Renal cortex interstitium (tissue), 11 donors: ENCODE data around the gene KIF1A. TPM values are rescaled to one million over a fixed set of nuclear protein-coding genes. Genes with fewer than 3 reads are reported as not detected.

Source experiments
- DNase-seq, 11 donors: peaks; one replicate each; pipeline ENCODE4 v3.0.0-alpha.2; 2013; ENCODE audit warnings: low read depth in 9 of 11, low spot score in 4 of 11; ENCODE audit errors: extremely low read depth in 1 of 11
- polyA plus RNA-seq, 3 donors: library from polyadenylated mRNA; unstranded; fragments of 120-200 nt; gene quantifications; one replicate each; pipeline ENCODE4 v1.2.1, GENCODE V29; 2013; ENCODE audit not compliant: insufficient read length in 3 of 3

KIF1A gene
- polyA plus RNA-seq, 3 donors: 10.7 to 14.0 (median 11.4) TPM

DNA sequence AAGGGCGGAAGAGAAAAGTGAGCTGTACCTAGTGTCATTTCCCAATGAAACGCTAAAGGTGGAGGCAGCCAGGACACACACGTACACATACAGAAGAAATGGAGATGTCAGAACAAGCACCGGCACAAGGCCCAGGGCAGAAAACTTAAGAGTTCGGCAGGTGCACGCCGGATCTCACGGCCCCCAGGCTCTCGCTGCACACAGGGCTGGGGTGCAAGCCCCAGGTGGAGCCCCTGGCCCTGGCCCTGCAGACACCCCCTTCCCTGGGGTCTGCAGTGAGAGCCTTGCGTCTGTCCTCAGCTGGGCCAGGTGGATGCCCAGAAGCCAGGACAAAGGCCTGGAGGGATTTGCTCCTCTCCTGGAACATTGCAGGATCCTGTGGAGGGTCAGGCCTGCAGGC lies 91.7 kb downstream of the KIF1A start:
- no peak for DNase-seq

DNA sequence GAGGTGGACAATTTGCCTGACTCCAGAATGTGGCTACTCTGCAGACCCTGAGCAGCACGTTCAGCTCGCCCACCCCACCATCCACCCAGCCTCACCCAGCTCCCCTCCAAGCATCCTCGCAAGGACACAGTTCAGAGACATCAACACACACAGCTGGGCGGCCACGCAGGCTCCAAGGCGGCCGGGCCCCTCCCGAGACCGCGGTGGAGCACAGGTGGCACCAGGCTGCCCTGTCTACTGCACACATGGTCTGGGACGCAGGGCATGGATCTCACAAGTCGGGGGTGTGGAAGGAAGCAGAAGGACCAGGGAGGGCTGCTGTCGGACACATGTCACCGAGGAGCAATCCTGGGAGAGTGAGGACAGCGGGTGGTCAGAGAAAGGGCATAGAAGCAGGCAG lies 92.1 kb downstream of the KIF1A start:
- no peak for DNase-seq

DNA sequence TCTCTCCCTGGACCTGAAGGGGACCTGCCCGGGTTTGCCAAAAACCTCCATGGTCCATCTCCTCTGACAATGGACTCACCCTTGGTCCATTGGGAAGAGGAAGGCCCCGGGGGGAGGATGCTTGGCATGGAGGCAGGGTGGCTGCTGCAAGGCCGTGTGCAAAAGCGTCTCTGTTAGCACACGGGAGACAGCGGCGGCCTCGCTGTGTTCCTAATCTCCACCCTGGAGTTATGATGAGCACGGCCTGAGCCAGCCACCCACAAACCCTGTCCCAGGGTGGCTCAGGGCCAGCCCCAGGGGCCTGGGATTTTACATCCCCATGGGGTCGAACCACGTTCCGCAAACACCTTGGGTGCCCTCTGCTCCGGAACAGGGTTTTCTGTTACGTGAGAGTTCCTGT lies 92.6 kb downstream of the KIF1A start:
- DNase-seq: no peak

DNA sequence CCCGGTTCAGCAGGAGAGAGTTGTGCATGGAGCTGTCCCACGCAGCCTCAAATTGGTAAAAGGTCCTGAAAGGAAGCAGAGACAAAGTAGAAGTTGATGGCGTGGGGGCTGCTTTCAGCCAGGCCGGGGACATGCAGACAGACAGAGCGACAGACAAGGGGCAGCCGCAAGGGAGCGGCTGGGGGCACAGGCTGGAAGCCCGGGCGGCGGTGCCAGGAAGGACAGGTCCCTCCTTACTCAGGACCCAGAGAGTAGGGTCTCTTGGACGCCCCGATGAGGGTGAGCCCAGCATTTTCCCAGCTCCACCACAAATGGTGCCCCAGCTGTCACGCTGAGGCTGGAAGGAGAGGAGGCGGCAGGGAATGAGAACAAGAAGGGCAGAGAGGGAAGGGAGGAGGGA lies 93.1 kb downstream of the KIF1A start:
- DNase-seq: no peak

DNA sequence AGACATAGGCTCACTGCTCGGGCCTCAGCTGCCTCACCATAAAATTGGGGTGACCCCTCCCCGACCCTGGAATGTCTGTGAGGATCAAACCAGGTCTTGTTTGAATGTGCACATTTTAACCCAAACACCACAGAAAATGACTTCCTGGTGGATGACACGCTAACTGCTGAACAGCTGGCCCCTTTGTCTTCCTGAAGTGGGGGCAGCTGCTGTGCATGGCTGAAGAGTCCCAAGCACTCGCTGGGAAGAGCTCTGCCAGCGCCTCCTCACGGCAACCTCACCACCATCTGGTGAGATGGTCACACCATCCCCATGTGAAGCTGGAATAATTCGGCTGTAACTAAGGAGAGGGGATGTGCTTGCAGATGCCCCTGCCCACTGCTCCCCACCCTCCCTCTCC lies 94.3 kb downstream of the KIF1A start:
- DNase-seq: no peak

DNA sequence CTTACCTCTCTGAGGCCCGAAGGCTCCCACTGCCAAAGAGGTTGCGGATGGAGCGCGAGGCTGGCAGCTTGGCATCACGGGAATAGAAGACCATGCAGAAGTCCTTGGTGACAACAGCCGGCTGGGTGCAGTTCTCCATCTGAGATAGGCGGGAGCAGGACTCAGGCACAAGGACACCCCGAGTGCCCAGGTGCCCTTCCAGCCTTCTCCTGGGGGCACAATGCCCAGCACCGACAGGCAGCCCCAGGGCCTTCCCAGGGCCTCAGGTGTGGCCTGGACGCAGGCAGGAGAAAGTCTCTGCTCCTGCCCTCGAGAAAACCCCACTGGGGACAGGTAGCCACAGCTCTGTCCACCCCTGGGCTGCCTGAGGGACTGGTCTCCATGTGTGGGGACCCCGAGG lies 94.8 kb downstream of the KIF1A start:
- no peak for DNase-seq

DNA sequence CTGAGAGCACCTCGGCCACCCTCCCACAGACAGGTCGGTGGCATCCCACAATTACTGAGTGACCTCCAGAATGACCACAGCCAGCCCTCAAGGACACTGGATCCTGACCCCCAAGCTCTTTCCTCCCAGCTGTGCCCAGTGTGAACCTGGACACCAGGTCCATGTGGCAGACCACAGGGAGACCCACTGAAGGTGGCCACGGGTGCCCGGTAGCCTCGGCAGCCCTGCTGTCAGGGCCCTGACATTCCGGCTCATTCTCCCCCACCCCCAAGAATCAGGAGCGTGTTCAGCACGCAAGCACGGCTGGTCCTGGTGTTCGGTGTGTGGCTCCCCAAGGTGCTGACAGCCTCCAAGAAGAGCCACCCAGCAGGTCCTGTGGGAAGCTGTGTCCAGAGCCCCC lies 95.6 kb downstream of the KIF1A start:
- no peak for DNase-seq

DNA sequence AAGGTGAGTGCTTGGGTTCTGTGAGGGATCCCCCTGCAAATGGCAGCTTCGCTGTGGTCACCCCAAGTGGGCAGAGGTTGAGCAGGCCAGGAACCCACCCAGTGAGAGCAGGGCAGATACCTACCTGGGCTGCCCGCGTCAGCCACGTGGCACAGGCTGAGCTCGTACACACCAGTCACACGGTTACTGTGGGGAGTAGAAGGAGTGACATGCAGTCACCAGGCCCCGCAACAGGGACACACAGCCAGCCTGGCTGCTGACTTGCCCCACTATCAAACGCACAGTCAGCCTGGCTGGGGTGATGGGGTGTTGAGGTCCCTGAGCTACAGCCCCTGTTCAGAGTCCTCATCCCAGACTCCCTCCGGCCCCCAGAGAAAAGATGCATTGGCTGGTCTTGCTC lies 96.2 kb downstream of the KIF1A start:
- DNase-seq: no peak

DNA sequence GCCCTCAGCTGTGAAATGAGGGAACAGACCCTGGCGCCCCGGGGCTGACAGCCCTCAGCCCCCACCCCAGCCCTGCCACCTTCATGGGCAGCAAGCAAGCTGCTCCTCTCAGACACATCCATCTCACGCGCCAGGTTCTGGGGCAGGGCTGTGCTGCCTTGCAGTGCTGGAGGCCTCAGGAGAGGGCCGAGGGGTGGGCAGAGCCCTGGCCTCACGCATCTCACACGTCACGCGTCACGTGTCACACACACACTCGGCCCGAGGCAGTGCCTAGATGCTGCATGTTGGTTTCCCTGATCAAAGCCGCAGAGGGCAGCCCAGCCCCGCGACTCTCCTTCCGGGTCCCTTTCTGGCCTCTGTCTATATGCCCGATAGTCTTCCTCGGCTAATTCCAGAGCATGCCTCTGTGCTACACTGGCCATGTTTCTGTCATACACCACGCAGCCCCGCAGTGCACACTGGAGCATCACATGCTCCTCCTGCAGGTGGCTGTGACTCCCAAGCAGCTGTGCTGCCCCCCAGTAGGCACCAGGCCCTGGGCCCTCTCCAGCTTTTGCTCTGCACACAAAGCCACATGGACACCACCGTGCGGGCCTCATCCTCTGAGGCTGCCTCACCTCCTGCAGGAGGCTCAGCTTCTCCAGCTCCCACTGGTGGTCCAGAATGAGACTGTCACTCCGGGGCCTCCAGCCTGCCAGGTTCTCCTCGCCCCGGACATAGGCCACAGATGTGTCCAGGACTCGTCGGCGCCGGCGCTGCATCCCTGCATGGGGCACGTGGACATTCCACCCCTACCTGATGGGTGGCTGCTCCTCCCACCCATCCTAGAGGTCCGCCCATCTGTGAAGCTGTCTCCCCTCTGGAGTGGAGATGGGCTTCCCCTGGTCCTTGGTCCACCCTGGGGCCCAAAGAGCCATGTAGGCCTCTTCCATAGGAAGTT lies 97.0 kb downstream of the KIF1A start:
- DNase-seq: no peak

DNA sequence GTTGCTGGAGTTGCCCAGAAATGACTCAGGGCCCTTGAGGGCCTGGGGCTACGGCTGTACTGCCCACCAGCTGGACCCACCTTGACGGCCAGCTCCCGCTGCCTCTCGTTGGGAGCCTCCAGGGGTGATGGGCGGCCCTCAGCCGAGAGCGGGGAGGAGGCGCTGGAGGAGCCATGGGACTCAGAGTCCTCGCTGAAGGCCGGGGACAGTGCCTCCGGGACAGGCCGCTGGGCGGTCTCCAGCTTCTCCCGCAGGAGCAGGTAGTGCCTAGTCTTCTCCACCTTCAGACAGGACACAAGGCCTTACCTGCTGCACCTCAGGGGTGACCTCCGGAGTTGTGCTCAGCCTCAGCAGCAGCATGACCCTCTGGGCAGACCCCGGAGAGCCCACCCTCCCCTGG lies 97.6 kb downstream of the KIF1A start:
- no peak for DNase-seq

DNA sequence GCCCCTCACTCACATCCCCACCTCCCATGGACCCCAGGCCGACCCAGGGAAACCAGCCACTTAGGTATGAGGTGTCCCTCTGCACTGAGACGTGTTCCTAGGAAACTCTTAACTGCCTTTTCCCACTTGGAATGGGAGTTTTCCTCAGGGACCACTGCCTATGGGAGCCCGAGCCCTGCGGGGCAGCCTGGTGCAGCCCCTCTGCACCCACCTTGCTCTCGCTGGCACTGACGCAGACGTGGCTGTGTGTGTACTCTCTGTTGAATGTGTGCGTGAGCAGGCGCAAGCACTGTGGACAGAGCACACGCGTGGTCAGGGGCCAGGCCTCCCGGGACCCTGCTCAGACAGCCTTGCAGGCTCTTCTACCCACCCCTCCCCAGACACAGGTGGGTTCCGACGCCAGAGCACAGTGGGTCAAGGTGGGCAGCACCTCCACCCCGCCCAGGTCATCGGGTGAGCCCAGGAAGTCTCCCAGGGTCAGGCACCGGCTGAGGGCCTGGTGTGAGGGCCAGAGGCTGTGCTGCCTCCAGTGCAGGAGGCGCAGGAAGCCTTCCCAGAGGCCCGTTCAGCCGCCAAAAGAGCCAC lies 98.3 kb downstream of the KIF1A start:
- no peak for DNase-seq

DNA sequence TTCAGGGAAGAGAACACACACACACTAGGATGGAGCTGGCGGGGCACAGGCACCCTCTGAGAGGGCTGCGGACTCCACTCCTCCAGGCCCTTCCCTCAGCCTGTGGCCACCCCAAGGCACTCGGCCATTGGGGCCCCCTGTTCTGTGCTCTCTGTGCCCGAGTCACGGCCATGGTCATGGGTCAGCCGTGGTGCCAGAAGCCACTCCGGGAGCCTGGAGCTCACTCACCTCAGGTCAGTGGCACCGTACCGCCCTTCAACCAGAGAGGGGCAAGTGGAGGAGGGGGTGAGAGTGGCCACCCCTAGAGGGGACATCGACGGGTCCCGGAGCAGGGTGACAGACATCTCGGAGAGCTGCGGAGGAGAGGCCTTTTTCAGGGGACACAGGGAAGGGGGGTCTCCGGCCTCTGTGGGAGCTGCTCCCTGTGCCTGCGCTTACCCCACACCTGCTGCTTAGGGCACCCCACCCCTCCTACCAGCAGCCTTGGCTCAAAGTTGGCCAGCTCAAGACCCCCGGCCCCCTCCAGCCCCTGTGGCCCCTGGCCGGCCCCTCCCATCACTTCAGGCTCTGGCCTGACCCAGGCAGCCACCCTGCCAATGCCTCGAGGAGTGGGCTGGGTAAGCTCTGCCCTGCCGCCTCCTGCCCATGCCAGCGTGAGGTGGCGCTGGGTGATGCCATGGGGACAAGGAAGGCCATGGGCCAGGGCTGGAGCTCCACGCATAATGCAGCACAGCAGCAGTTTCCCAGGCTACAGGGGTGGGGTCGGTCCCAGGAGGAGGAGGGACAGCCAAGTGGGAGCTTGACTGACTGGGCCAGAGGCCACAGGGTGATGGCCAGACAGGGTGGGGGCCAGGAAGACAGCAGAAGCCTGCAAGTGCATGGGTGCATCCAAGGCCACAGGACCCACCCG lies 99.1 kb downstream of the KIF1A start:
- no peak for DNase-seq

DNA sequence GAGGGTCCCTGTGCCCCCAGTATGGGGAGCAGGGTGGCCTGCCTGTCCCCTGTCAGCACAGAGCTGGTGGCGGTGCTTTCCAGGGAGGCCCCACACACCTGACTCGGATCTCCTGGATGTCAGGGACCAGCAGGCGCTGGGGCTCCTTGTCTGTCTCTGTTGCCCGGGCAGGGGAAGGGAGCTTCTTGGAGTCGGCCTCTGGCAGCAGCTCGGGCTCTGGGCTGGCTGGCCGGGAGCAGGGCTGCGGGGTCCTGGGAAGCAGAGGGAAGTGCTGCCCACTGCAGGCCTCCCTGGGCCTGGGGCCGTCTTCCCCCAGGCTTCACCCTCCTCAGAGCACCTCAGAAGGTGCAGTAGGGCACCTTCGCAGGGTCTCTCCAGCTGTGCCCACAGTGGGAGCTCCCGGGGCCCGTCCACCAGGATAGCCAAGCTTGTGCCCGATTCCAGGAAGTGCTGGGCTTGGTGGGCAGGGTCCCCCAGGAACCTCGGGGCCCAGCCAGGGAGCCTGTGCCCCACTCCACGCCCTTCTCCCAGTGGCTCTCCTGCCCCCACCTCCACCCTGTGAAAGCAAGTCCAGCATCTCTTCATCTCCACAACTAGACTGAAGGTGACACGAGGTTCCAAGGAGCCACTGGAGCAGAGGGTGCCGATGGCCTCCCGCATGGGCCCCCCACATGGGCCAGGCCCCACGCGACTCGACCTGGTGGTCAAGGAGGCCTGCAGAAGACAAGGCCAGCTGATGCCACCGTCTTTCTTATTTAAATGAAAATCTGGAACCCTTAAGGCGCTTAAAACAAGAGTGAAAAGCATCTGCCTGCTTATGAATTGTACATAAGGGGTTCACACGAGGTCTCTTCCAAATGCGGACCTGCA lies 100.1 kb downstream of the KIF1A start:
- no peak for DNase-seq

DNA sequence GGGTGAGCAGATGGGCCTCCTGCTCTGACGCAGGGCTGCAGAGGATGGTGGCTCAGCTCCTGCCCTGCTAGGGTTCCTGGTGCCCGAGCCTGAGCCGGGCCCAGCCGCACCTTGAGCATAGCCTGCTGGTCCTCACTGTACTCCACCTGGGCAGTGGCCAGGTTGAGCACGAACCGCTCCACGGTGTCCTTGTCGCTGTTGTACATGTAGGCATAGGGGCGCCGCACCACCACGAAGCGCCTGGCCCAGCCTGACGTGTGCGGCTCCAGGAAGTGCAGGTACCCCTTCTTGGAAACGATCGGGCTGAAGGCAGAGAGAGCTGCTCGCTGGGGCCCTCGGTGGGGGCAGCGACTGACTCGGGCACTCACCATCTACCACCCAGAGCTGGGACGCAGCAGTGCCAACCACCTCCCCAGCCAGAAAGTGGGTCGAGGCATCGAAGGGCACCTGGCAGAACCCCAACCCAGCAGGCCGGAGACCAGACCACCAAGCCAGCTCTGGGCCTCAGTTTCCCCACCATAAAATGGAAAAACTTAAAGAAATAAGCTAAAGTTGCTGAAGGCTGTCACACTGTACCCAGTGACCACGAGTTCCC lies 101.0 kb downstream of the KIF1A start:
- DNase-seq: no peak

DNA sequence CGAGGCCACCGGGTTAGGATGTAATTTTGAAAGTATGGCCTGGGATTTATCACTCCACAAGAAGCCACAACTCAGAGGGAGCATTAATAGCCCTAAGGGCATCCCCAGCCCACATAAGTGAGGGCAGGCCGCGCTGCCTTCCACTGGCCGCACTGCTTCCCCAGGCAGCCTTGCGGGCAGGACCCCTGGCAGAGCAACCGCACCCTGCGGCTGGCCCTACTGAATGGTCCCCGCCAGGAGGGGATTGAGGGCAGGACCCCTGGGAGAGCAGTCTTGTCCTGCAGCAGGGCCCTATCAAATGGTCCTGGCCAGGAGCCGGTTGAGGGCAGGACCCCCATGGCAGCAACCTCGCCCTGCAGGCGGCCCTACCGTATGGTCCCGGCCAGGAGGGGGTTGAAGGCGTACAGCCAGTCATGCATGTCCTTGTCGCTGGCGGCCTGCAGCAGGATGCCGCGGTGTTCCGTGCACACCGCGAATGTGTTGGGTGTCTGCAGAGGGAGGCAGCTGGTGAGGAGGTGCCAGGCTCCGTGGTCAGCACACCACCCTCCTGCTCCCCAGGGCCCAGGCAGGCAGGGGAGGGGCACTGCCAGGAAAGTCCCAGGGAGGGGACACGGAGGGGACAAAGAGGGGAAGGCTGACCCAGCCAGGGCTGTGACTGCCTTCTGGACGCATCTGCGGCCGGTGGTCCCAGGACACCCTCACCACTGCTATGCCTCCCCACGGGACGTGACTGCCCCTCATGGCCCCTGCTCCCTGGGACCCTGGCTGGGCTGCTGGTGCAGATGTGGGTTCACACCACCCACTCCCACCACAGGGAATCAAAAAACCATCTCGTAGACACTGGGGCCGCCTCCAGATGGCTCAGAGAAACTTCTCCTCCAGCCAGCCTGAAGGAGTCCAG lies 102.1 kb downstream of the KIF1A start:
- no peak for DNase-seq

DNA sequence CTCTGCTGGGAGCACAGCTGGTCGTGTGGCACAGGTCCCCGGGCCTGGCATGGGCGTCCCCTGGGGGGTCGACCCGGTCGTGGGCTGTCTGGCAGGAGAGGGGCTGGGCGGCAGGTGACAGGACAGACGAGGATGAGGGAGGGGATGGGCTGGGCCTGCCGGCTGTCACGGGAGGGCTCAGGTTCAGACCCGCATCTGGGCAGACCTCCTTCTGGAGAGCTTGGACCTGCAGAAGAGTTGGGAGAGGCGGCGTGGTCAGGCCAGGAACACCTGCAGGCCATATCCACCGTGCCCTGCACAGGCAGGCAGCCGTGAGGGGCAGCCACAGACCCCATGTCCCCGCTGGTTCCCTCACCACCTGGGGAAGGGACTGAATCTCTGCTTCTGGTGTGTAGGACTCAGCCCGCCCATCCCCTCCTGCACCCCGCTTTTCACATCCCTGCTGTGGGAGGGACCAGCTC lies 102.8 kb downstream of the KIF1A start:
- DNase-seq: no peak

DNA sequence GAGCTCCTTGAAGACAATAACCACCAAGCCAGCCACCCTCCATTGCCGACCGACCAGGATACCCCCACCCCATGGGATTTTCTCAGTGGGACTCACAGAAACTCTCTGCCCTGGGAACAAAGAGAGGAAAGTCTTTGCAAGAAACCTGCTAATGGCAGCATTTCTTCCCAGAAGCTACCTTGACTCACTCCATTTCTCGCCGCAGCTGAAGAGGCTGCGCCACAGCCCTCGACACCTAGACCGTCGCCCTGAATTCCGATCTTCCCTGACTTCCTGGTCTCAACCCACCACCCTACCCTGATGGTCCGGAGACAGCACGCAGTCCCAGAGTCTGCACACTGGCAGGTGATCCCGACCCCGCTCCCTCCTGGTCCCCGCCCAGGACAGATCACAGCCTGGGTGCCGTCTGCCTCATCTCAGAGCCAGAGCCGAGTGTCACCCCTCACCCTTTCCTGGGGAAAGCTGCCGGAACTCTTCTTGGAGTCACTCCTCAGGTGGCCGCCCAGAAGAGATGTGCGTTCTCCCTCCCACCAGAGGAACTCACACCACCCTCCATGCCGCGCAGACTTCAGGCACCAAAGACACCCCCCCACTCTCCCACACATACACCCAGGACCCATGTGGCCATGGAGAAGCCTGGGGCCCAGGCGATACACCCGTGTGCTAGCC lies 103.8 kb downstream of the KIF1A start:
- DNase-seq: no peak
